Testis (tissue), 2 donors: ENCODE measurements around the gene SMCP.

Experiments used
- CTCF ChIP-seq, 3 experiments: fragments of 450-650 bp in 2 of 3; fragments of 200-600 bp in 1 of 3; sonication (generic) in 1 of 3; IDR thresholded peaks; one replicate each; pipeline ENCODE4 v1.5.1; 2016 to 2019; ENCODE audit warnings: antibody characterized with exemption in 3 of 3, mild to moderate bottlenecking in 2 of 3, moderate library complexity in 1 of 3
- POLR2A ChIP-seq: fragments of 450-650 bp; IDR thresholded peaks from one replicate; pipeline ENCODE4 v1.6.1; 2017; ENCODE audit warnings: antibody characterized with exemption, mild to moderate bottlenecking, moderate library complexity

- TF ChIP-seq POLR2A (no peak), CTCF (IDR thresholded peaks at IDR 0.05) (no peak)
Observed at GRCh38 chr1:152876827-152877226, 1.3 kb upstream of the SMCP start.
